PC-3 (cell line): ENCODE results near the gene TNFRSF6B. TPM values are rescaled to one million over a fixed set of nuclear protein-coding genes. Genes with fewer than 3 reads are reported as not detected.

Experiments
- ATAC-seq: fragments of 200-7000 bp; cut with Tn5 transposase; 2 replicates; pipeline ENCODE4 v1.9.1; 2020; ENCODE audit warnings: mild to moderate bottlenecking, moderate library complexity
- BruUV-seq: library from RNA; stranded (reverse); fragments of 400-500 nt; replicated peaks from 2 replicates; lab custom pipeline; 2021; lab: Mats Ljungman, UMichigan
- CTCF ChIA-PET: fragments of 300-600 bp; sonication (Branson Sonifier 250); formaldehyde crosslinking; loops from one replicate; lab custom pipeline; 2022; ENCODE audit warnings: antibody characterized with exemption; lab: Charles Lee
- POLR2A ChIA-PET: fragments of 300-600 bp; sonication (Branson Sonifier 250); formaldehyde crosslinking; loops from one replicate; lab custom pipeline; 2022; ENCODE audit warnings: antibody characterized with exemption; ENCODE audit not compliant: unreplicated experiment; lab: Charles Lee
- DNase-seq: peaks from one replicate; pipeline ENCODE4 v3.0.0-alpha.2; 2015
- H2AFZ ChIP-seq: fragments of 300-600 bp; sonication (generic); 2 replicates; pipeline ENCODE4 v1.6.0; 2016; ENCODE audit warnings: antibody characterized with exemption, low read length
- H3F3A ChIP-seq: fragments of 300-600 bp; sonication (generic); one replicate; pipeline ENCODE4 v1.6.0; 2017; ENCODE audit warnings: antibody characterized with exemption, low read length, control low read depth, mild to moderate bottlenecking; ENCODE audit not compliant: unreplicated experiment
- H3K27ac ChIP-seq: fragments of 300-600 bp; sonication (generic); 2 replicates; pipeline ENCODE4 v1.5.1; 2016; ENCODE audit warnings: mild to moderate bottlenecking, low read length
- H3K27me3 ChIP-seq: fragments of 300-600 bp; sonication (generic); 2 replicates; pipeline ENCODE4 v1.6.1; 2016; ENCODE audit warnings: low read length, mixed read lengths
- H3K36me3 ChIP-seq: fragments of 300-600 bp; sonication (generic); 2 replicates; pipeline ENCODE4 v1.6.1; 2016; ENCODE audit warnings: low read depth, mixed run types, low read length, mixed read lengths
- H3K4me1 ChIP-seq: fragments of 300-600 bp; sonication (generic); 2 replicates; pipeline ENCODE4 v1.5.1; 2016; ENCODE audit warnings: low read length; ENCODE audit not compliant: insufficient read depth
- H3K4me2 ChIP-seq: fragments of 300-600 bp; sonication (generic); 2 replicates; pipeline ENCODE4 v1.6.0; 2016; ENCODE audit warnings: low read length
- H3K4me3 ChIP-seq: fragments of 300-600 bp; sonication (generic); 2 replicates; pipeline ENCODE4 v1.5.1; 2016; ENCODE audit warnings: mild to moderate bottlenecking, low read length, mixed read lengths
- H3K79me2 ChIP-seq: fragments of 300-600 bp; sonication (generic); 2 replicates; pipeline ENCODE4 v1.6.1; 2017; ENCODE audit warnings: low read length, mixed read lengths
- H3K9ac ChIP-seq: fragments of 300-600 bp; sonication (generic); 2 replicates; pipeline ENCODE4 v1.6.0; 2016; ENCODE audit warnings: mild to moderate bottlenecking, low read length
- H3K9me2 ChIP-seq: fragments of 300-600 bp; sonication (generic); replicated peaks from 2 replicates; pipeline ENCODE4 v1.6.1; 2016; ENCODE audit warnings: mixed run types, low read length, mixed read lengths
- H3K9me3 ChIP-seq: fragments of 300-600 bp; sonication (generic); 2 replicates; pipeline ENCODE4 v1.6.1; 2016; ENCODE audit warnings: low read length, mixed read lengths
- H4K20me1 ChIP-seq: fragments of 300-600 bp; sonication (generic); 2 replicates; pipeline ENCODE4 v1.6.1; 2016; ENCODE audit warnings: low read length, mixed read lengths
- CTCF ChIP-seq: fragments of 300-600 bp; sonication (generic); conservative IDR thresholded peaks from 2 replicates; pipeline ENCODE4 v1.5.1; 2017; ENCODE audit warnings: antibody characterized with exemption, low read depth, mild to moderate bottlenecking, low read length
- EZH2 ChIP-seq: fragments of 300-600 bp; sonication (generic); IDR thresholded peaks from one replicate; pipeline ENCODE4 v1.6.1; 2017; ENCODE audit warnings: antibody characterized with exemption, mild to moderate bottlenecking, low read length; ENCODE audit not compliant: unreplicated experiment
- EZH2phosphoT487 ChIP-seq: fragments of 300-600 bp; sonication (generic); IDR thresholded peaks from 2 replicates; pipeline ENCODE4 v1.6.1; 2018; ENCODE audit warnings: mild to moderate bottlenecking, antibody characterized with exemption, low read length, borderline replicate concordance
- intact Hi-C: fragments of 100-400 bp; cut with micrococcal nuclease; formaldehyde crosslinking; loops from 2 replicates; pipeline ENCODE4 v1.9.0; 2023
- total RNA-seq: library from RNA; depleted of rRNA; stranded (reverse); fragments of >200 nt; gene quantifications from 2 replicates; pipeline ENCODE4 v1.2.3, GENCODE V29; 2014

Gene TNFRSF6B
- total RNA-seq, 1 experiment from 2014 or later = 41.6 TPM

DNA sequence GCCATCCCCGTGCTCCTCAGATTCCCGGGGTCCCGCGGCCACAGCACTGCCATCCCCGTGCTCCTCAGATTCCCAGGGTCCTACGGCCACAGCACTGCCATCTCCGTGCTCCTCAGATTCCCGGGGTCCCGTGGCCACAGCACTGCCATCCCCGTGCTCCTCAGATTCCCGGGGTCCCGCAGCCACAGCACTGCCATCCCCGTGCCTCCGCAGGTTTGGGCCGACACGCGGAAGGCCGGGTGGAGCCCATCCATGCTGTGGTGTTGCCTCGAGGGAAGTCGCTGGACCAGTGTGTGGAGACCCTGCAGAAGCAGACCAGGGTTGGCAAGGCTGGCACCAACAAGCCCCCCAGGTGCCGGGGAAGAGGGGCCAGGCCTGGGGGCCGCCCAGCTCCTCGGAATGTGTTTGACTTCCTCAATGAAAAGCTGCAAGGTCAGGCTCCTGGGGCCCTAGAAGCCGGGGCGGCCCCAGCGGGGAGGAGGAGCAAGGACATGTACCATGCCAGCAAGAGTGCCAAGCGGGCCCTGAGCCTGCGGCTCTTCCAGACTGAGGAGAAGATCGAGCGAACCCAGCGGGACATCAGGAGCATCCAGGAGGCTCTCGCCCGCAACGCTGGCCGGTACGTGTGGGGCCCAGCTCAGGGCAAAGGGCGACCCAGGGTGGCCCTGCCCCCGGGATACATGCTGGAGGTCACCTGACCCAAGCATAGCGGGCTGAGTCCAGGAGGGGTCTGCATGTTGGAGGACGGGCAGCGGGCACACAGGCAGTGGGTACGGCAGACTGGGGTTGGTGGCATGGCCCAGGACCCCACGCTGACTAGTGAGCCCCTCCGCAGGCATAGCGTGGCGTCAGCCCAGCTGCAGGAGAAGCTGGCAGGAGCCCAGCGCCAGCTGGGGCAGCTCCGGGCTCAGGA is 38.8 kb downstream of the TNFRSF6B start:
- Histone ChIP-seq H3K9me3 (no peaks in the 10 kb centered on the region), H3K4me2 (no peak overlapping the region), H3K4me1 (no peaks in the 10 kb centered on the region), H3K27me3 (no peaks in the 10 kb centered on the region), H3K9me2 (no peaks in the 10 kb centered on the region), H4K20me1 (no peaks in the 10 kb centered on the region), H3K79me2 (peaks cover 7% of the 10 kb centered on the region; the same call in 1 of the 2 replicates), H3K27ac (no peak overlapping the region), H3K9ac (no peak overlapping the region), H3K4me3 (no peak overlapping the region), H3K36me3 (no peaks in the 10 kb centered on the region; the same call in 1 of the 2 replicates), H2AFZ (no peak overlapping the region), H3F3A (no peaks in the 10 kb centered on the region)
- BruUV-seq = TSS peak; percentile 34
- TF ChIP-seq EZH2 = no peak
- no peak for TF ChIP-seq EZH2phosphoT487
- no peak for TF ChIP-seq CTCF
- DNase-seq (no peak), ATAC-seq (no peak)
- CTCF ChIA-PET = interaction anchor here (0.7 kb wide), 1 partner anchor 31 kb away, joined by 3 read pairs; no protein-coding TSS in a partner anchor
- POLR2A ChIA-PET = no interaction called here
- intact Hi-C loops = no loop called here

DNA sequence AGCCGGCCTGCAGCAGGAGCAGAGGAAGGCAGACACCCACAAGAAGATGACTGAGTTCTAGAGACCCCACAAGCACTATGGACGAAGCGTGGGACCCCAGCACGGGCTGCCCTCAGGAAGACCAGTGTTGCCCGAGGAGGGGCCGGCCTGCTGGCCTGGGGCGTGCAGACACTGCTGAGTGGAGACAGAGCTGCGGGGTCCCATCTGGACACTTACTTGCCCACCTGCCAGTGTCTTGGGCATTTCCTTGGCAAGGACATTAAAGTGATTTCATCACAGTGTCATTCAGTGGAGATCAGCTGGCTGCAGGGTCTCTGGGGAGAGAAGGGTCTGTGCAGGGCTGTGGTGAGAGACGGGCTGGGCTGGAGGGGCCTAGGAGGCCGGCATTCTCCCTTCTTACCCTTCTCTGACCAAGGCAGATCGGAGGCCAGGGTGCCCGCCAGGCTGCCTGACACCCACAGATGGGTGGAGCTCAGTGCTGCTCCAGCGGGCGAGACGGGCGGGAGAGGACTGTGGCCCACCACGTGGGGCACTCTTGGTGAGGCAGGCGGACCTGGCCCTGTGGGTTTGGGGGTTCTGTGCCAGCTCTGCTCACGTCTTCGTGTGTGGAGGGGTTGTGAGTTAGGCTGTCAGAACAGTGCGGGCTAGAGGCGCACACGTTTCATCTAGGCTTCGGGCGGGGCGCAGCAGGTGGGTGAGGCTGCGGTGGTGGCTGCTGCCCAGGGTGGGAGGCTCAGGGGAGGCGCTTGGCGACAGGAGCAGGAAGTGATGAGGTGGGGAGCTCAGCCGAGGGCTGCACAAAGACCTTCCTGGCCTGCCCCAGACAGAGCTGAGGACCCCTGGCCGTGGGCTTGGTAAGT is 39.6 kb downstream of the TNFRSF6B start, which contains the start of gene LIME1:
Gene LIME1 (plus strand): TSS at position 806 of the 860 bp plus-strand sequence. CDS start 886 bp downstream, outside the sequence.
- TF ChIP-seq EZH2phosphoT487 (no peak), CTCF (no peak), EZH2 (no peak)
- Histone ChIP-seq H3K4me1 (peaks cover 3% of the 10 kb centered on the region), H4K20me1 (no peaks in the 10 kb centered on the region), H3K27ac (no peak within 1 kb of the TSS), H3K27me3 (no peaks in the 10 kb centered on the region), H3K9ac (no peak within 1 kb of the TSS), H3K4me3 (no peak within 1 kb of the TSS), H3K9me2 (no peaks in the 10 kb centered on the region), H2AFZ (no peak within 1 kb of the TSS), H3K36me3 (no peaks in the 10 kb centered on the region; the same call in 1 of the 2 replicates), H3K79me2 (peaks cover 7% of the 10 kb centered on the region), H3F3A (no peaks in the 10 kb centered on the region), H3K4me2 (no peak within 1 kb of the TSS), H3K9me3 (no peaks in the 10 kb centered on the region)
- ChIA-PET POLR2A (interaction anchor here (0.6 kb wide), 1 partner anchor 28 kb away, joined by 5 read pairs; the partner anchor contains the start of genes ARFRP1 and ZGPAT), CTCF (interaction anchor here (0.7 kb wide), 1 partner anchor 30 kb away, joined by 3 read pairs; no protein-coding TSS in a partner anchor)
- DNase-seq (no peak), ATAC-seq (no peak)
- intact Hi-C loops = no loop called here
- no TSS peak for BruUV-seq
